Gastroesophageal sphincter (tissue), 3 donors: Measurements from ENCODE around the gene LENG8.

Experiments used
- EP300 ChIP-seq: sonication (generic); formaldehyde crosslinking; IDR thresholded peaks from one replicate; pipeline ENCODE4 v1.6.1; 2017; ENCODE audit warnings: antibody characterized with exemption, mild to moderate bottlenecking
- POLR2A ChIP-seq, 2 donors: fragments of 450-650 bp; IDR thresholded peaks; one replicate each; pipeline ENCODE4 v1.6.1; 2017; ENCODE audit warnings: antibody characterized with exemption in 2 of 2, mild to moderate bottlenecking in 2 of 2, moderate library complexity in 1 of 2
- TF ChIP-seq, protein P1 (sequence below), 4 experiments: fragments of 200-600 bp in 2 of 4; fragments of 450-650 bp in 2 of 4; sonication (generic) in 1 of 4; IDR thresholded peaks; one replicate each; pipeline ENCODE4 v1.5.1; 2017 to 2019; ENCODE audit warnings: antibody characterized with exemption in 4 of 4, mild to moderate bottlenecking in 2 of 4, moderate library complexity in 2 of 4

DNA sequence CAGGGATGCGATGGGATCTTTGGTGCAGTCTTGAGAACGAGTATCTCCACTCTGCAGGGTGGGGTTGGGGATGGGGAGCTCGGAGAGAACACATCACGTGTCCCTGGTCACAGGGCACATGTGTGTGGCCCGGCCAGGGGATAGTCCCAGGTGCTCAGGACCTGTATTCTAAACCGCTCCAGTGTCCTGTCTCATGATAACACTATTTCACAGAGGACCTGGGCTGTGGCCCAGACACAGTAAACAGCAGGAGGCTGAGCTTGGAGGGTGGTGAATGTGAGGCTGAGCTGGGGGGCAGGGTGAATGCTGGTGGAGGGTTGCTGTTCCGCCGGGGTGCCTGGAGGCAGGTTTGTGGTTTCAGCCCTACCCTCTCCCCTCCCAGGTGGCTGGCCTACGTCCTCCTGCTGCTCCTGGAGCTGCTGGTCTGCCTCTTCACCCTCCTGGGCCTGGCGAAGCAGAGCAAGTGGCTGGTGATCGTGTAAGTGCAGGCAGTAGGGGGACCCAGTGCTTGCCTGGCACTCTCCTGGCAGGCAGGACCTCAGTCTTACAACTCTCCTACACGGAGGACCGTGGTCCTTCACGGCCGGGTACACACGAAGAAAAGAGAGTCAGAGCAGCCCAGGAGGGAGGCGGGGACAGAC, 22.6 kb upstream of the LENG8 start:
- TF ChIP-seq EP300 (no peak), POLR2A (IDR thresholded peaks at IDR 0.05) (no peak)
- TF ChIP-seq, protein P1, sequence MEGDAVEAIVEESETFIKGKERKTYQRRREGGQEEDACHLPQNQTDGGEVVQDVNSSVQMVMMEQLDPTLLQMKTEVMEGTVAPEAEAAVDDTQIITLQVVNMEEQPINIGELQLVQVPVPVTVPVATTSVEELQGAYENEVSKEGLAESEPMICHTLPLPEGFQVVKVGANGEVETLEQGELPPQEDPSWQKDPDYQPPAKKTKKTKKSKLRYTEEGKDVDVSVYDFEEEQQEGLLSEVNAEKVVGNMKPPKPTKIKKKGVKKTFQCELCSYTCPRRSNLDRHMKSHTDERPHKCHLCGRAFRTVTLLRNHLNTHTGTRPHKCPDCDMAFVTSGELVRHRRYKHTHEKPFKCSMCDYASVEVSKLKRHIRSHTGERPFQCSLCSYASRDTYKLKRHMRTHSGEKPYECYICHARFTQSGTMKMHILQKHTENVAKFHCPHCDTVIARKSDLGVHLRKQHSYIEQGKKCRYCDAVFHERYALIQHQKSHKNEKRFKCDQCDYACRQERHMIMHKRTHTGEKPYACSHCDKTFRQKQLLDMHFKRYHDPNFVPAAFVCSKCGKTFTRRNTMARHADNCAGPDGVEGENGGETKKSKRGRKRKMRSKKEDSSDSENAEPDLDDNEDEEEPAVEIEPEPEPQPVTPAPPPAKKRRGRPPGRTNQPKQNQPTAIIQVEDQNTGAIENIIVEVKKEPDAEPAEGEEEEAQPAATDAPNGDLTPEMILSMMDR (IDR thresholded peaks at IDR 0.05), result no peak
